CMK (cell line): Measurements from ENCODE around the gene STX18.

Experiments
- DNase-seq: peaks from one replicate; pipeline ENCODE4 v3.0.0-alpha.2; 2010; ENCODE audit warnings: low read depth

STX18 gene

DNA sequence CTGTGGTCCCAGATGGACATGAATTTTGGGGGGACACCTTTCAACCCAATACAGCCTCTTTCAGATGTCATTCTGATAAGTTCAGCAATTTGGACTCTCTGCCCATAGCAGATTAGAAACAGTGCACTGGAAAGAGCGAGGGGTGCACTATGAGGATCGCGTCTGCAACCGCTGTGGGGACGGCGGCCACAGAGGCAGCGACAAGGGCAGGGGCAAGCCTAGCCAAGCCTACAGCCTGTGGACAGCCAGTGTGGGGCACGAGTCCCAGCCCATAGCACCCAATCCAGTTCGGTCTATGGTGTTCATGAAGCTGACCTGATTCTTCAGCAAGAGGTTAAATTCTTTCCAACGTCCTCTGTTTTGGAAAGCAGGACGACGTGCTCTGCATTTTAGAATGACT is 164.7 kb downstream of the STX18 start:
- DNase-seq: no peak

- DNase-seq: no peak
Measured at GRCh38 chr4:4376074-4376473, 165.8 kb downstream of the STX18 start.

- no peak for DNase-seq
Measured at GRCh38 chr4:4374388-4375098, 167.3 kb downstream of the STX18 start.
